Measurements from ENCODE around the gene PEBP1. TPM values are rescaled to one million over a fixed set of nuclear protein-coding genes. Genes with fewer than 3 reads are reported as not detected.

PEBP1 gene
- polyA plus RNA-seq, 2 of the 4 experiments (the other 2 are of a cell fraction): 169 to 246 TPM

- ChIA-PET POLR2A (no interaction called here), CTCF (no interaction called here)
- no peak for ATAC-seq
- DNase-seq (ENCODE audit: low read depth in 1 of 2, low spot score in 1 of 2): no peak
- no peak for TF ChIP-seq MAZ (IDR thresholded peaks at IDR 0.05; ENCODE audit: borderline replicate concordance, low read depth, low read length)
- no peak for TF ChIP-seq RARB (CRISPR knock-in tag; IDR thresholded peaks at IDR 0.05)
- no peak overlapping the region for H3K4me2 ChIP-seq
- peaks cover 20% of the 10 kb centered on the region for H3K4me1 ChIP-seq
- FAIRE-seq: no peak
- 96% methylated on average over 3 of the region's 3 CpGs for WGBS (ENCODE audit: missing lambda C conversion rate)
- H3K9me3 ChIP-seq: no peaks in the 10 kb centered on the region
- H3K4me3 ChIP-seq: no peak overlapping the region
- no peak overlapping the region for H3K27ac ChIP-seq
These were observed 37.5 kb upstream of the PEBP1 start for GRCh38 chr12:118098401-118098800.

DNA sequence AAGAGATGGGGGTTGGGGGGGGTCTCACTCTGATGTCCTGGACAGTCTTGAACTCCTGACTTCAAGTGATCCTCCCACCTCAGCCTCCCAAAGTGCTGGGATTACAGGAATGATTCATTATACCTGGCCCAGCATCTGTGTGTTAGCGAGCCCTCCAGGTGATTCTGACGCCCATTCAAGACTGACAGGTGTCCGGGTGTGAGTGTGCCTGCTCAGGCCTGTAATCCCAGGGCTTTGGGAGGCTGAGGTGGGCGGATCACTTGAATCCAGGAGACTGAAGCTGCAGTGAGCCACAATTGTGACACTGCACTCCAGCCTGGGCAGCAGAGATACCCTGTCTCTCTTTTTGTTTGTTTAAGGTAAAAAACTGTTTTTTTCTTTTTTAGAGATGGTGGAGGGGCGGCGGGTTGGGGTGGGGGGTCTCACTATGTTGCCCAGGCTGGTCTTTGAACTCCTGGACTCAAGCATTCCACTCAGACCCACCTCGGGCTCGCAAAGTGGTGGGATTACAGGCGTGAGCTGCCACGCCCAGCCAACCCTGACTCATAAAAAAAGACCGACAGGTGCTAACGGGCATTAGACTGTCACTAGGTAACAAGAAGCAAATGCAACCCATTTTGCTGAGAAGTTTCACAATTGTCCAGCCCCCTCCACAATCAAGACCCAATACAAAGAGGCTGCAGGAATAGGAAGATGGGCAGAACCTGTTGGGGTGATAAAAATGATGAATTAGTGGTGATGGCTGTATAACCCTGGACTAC lies 36.8 kb upstream of the PEBP1 start:
- H3K4me2 ChIP-seq: no peak overlapping the region
- no peak for TF ChIP-seq CEBPB (IDR thresholded peaks at IDR 0.05)
- TF ChIP-seq RNF2 (IDR thresholded peaks at IDR 0.05; ENCODE audit: borderline replicate concordance, low read depth): no peak
- TF ChIP-seq ZNF302 (CRISPR knock-in tag; IDR thresholded peaks at IDR 0.05): no peak
- TF ChIP-seq ZC3H11A (IDR thresholded peaks at IDR 0.05): no peak
- TF ChIP-seq, protein P1, sequence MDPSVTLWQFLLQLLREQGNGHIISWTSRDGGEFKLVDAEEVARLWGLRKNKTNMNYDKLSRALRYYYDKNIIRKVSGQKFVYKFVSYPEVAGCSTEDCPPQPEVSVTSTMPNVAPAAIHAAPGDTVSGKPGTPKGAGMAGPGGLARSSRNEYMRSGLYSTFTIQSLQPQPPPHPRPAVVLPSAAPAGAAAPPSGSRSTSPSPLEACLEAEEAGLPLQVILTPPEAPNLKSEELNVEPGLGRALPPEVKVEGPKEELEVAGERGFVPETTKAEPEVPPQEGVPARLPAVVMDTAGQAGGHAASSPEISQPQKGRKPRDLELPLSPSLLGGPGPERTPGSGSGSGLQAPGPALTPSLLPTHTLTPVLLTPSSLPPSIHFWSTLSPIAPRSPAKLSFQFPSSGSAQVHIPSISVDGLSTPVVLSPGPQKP (IDR thresholded peaks at IDR 0.05; ENCODE audit: low read depth, low read length): no peak
- no peak for TF ChIP-seq EHMT2 (IDR thresholded peaks at IDR 0.05; ENCODE audit: low read depth)
- no peak for TF ChIP-seq EP300 (IDR thresholded peaks at IDR 0.05)
- TF ChIP-seq JUNB (IDR thresholded peaks at IDR 0.05): no peak
- no peak for TF ChIP-seq BHLHE40 (IDR thresholded peaks at IDR 0.05; ENCODE audit: low read depth, low read length)
- TF ChIP-seq CHD4 (IDR thresholded peaks at IDR 0.05; ENCODE audit: borderline replicate concordance): no peak
- TF ChIP-seq RARB (CRISPR knock-in tag; IDR thresholded peaks at IDR 0.05): no peak
- no peak for TF ChIP-seq MYC (IDR thresholded peaks at IDR 0.05; ENCODE audit: borderline replicate concordance, low read length)
- no peak for TF ChIP-seq FOSL2 (IDR thresholded peaks at IDR 0.05)
- no peak for TF ChIP-seq FOSL2 (CRISPR knock-in tag; IDR thresholded peaks at IDR 0.05)
- no peak for TF ChIP-seq KDM1A (IDR thresholded peaks at IDR 0.05; ENCODE audit: low read depth)
- TF ChIP-seq MAZ (IDR thresholded peaks at IDR 0.05; ENCODE audit: borderline replicate concordance, low read depth, low read length): no peak
- DNase-seq (ENCODE audit: low read depth in 1 of 2, low spot score in 1 of 2) (no peak), ATAC-seq (no peak), FAIRE-seq (no peak)
- WGBS (ENCODE audit: missing lambda C conversion rate): 94% methylated on average over 12 of the region's 12 CpGs
- peaks cover 20% of the 10 kb centered on the region for H3K4me1 ChIP-seq
- H3K27ac ChIP-seq: no peak overlapping the region
- no peak overlapping the region for H3K4me3 ChIP-seq
- CTCF ChIA-PET: interaction anchor here (0.6 kb wide), 1 partner anchor 224 kb away, joined by 3 read pairs; no protein-coding TSS in a partner anchor
- H3K9me3 ChIP-seq: no peaks in the 10 kb centered on the region
- POLR2A ChIA-PET: no interaction called here

GRCh38 chr12:118101051-118101450 lies 34.9 kb upstream of the PEBP1 start:
- FAIRE-seq: no peak
- no peak overlapping the region for H3K4me2 ChIP-seq
- H3K4me3 ChIP-seq: no peak overlapping the region
- no peak for ATAC-seq
- POLR2A ChIA-PET: no interaction called here
- CTCF ChIA-PET: interaction anchor here (1.2 to 1.3 kb wide), 2 partner anchors 10 to 66 kb away, joined by 4 to 6 read pairs; no protein-coding TSS in a partner anchor
- no peaks in the 10 kb centered on the region for H3K9me3 ChIP-seq
- TF ChIP-seq JUNB (IDR thresholded peaks at IDR 0.05) (no peak), MAFK (IDR thresholded peaks at IDR 0.05; ENCODE audit: partially characterized antibody) (peak; percentile 80)
- WGBS (ENCODE audit: missing lambda C conversion rate): 96% methylated on average over 3 of the region's 3 CpGs
- no peak overlapping the region for H3K27ac ChIP-seq
- DNase-seq (ENCODE audit: low read depth in 1 of 2, low spot score in 1 of 2): no peak
- H3K4me1 ChIP-seq: peaks cover 20% of the 10 kb centered on the region

GRCh38 chr12:118102070-118102469 lies 33.9 kb upstream of the PEBP1 start:
- H3K4me2 ChIP-seq: peak overlapping the region; percentile 76
- H3K27ac ChIP-seq: peak overlapping the region in 1 of 2 experiments; percentile 22; a peak in 1 of 6 replicates
- ChIA-PET CTCF (interaction anchor here (1.0 to 1.6 kb wide), 6 partner anchors 8 to 227 kb away, joined by 4 to 6 read pairs (median 4); no protein-coding TSS in a partner anchor), POLR2A (no interaction called here)
- DNase-seq (ENCODE audit: low read depth in 1 of 2, low spot score in 1 of 2) (peak; percentile 43 to 49), FAIRE-seq (no peak), ATAC-seq (no peak)
- H3K4me3 ChIP-seq: peak overlapping the region; percentile 69; the same call in 1 of the 3 replicates
- WGBS (ENCODE audit: missing lambda C conversion rate): 55% methylated on average over 6 of the region's 6 CpGs
- peaks cover 20% of the 10 kb centered on the region for H3K4me1 ChIP-seq
- H3K9me3 ChIP-seq: no peaks in the 10 kb centered on the region
- TF ChIP-seq ESRRA (IDR thresholded peaks at IDR 0.05; ENCODE audit: borderline replicate concordance, low read length): no peak
- TF ChIP-seq MAFK (IDR thresholded peaks at IDR 0.05; ENCODE audit: partially characterized antibody): no peak
- no peak for TF ChIP-seq REST (IDR thresholded peaks at IDR 0.05)
- TF ChIP-seq FOXS1 (CRISPR knock-in tag; IDR thresholded peaks at IDR 0.05): no peak
- TF ChIP-seq, protein P2, sequence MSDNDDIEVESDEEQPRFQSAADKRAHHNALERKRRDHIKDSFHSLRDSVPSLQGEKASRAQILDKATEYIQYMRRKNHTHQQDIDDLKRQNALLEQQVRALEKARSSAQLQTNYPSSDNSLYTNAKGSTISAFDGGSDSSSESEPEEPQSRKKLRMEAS (IDR thresholded peaks at IDR 0.05): no peak
- no peak for TF ChIP-seq TP53 (CRISPR knock-in tag; IDR thresholded peaks at IDR 0.05)
- no peak for TF ChIP-seq CEBPB (IDR thresholded peaks at IDR 0.05)
- no peak for TF ChIP-seq NPAS2 (CRISPR knock-in tag; IDR thresholded peaks at IDR 0.05; ENCODE audit: borderline replicate concordance)

Measured in A549 (cell line).